ENCODE data around the gene TENT4B. TPM values are rescaled to one million over a fixed set of nuclear protein-coding genes. Genes with fewer than 3 reads are reported as not detected.

Gene TENT4B
- total and polyA plus RNA-seq, 2 experiments from 2014 or later: 6.2 to 15.0 TPM

- DNase-seq (ENCODE audit: low read depth in 1 of 2, low spot score in 1 of 2): no peak
- Histone ChIP-seq H3K27ac (no peak overlapping the region), H3K36me3 (no peaks in the 10 kb centered on the region)
Measured at GRCh38 chr16:50263060-50263909, 110.2 kb downstream of the TENT4B start.

GRCh38 chr16:50263940-50264929, 111.1 kb downstream of the TENT4B start:
- H3K9me3 ChIP-seq (ENCODE audit: low read depth): no peaks in the 10 kb centered on the region
- peaks cover 7% of the 10 kb centered on the region for H3K4me1 ChIP-seq (ENCODE audit: low read depth)
- H3K27ac ChIP-seq: no peak overlapping the region
- peak in 1 of 2 donors; percentile 38 for DNase-seq (ENCODE audit: low read depth in 1 of 2, low spot score in 1 of 2)
- TF ChIP-seq CTCF (IDR thresholded peaks at IDR 0.05; ENCODE audit: low read depth, low read length): no peak
- no peaks in the 10 kb centered on the region for H3K36me3 ChIP-seq
- no peaks in the 10 kb centered on the region for H3K27me3 ChIP-seq
- no peak overlapping the region for H3K4me3 ChIP-seq

More at GRCh38 chr16:50263060-50263909, 110.2 kb downstream of the TENT4B start:
- Histone ChIP-seq H3K27me3 (no peaks in the 10 kb centered on the region), H3K9me3 (ENCODE audit: low read depth) (no peaks in the 10 kb centered on the region), H3K4me1 (ENCODE audit: low read depth) (peaks cover 7% of the 10 kb centered on the region), H3K4me3 (no peak overlapping the region)
- TF ChIP-seq CTCF (IDR thresholded peaks at IDR 0.05; ENCODE audit: low read depth, low read length): no peak

DNA sequence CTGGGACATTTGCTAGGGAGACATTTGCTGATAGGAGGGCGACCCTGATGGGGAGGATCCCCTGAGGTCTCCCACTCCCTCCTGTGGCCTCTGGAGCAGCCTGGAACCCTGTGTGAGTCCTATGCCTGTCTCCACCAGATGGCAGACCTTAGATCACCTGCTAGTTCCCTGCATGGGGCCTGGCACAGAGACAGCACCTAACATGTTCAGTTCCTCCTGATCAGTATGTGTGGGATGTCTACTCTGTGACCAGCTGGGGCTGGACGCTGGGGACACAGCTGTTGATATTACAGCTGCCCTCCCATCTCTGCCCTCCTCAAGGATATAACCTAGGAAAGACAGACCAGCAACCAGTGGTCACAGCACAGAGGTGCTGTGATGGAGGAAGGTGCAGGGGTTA, 112.2 kb downstream of the TENT4B start:
- peak; percentile 18 for TF ChIP-seq CTCF (IDR thresholded peaks at IDR 0.05; ENCODE audit: low read depth, low read length)
- no peak overlapping the region for H3K4me3 ChIP-seq
- H3K27ac ChIP-seq: no peak overlapping the region
- peaks cover 7% of the 10 kb centered on the region for H3K4me1 ChIP-seq (ENCODE audit: low read depth)
- H3K9me3 ChIP-seq (ENCODE audit: low read depth): no peaks in the 10 kb centered on the region
- no peaks in the 10 kb centered on the region for H3K36me3 ChIP-seq
- H3K27me3 ChIP-seq: no peaks in the 10 kb centered on the region
- DNase-seq (ENCODE audit: low read depth in 1 of 2, low spot score in 1 of 2): no peak

DNA sequence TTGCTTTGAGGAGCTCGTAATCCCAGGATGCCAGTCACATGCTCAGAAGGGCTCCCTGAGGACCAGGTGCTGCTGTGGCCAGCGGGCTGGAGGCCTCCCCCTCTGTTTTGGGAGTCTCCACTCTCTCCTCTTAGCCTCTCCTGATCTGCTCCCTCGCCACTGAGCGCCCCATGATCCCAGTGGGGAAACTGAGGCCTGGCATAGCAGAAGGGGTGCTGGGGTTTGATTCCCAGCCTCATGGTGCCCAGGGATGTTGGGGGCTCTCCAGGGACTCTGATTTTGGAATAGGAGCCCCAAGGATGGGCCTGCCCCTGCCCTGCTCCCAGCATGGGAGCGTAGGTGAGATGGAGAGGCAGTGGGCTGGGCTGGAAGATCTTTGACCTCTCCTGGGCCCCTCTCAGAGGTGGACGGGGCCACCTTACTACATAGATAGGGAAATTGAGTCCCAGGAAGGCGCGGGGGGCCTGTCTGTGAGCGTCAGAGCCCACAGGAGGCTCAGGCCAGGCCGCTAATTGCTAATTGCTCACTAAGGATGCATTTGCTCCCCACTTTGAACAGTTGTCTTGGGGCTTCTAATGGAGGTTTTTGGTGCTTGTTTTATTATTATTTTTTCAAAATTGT, 112.7 kb downstream of the TENT4B start:
- Histone ChIP-seq H3K27ac (no peak overlapping the region), H3K36me3 (no peaks in the 10 kb centered on the region), H3K9me3 (ENCODE audit: low read depth) (no peaks in the 10 kb centered on the region), H3K4me3 (no peak overlapping the region), H3K27me3 (no peaks in the 10 kb centered on the region), H3K4me1 (ENCODE audit: low read depth) (peaks cover 7% of the 10 kb centered on the region)
- no peak for DNase-seq (ENCODE audit: low read depth in 1 of 2, low spot score in 1 of 2)
- no peak for TF ChIP-seq CTCF (IDR thresholded peaks at IDR 0.05; ENCODE audit: low read depth, low read length)
